OCI-LY7 (cell line): ENCODE measurements around the gene CEP162. TPM values are rescaled to one million over a fixed set of nuclear protein-coding genes. Genes with fewer than 3 reads are reported as not detected.

Experiments
- BruUV-seq: library from RNA; stranded (reverse); fragments of 400-500 nt; replicated peaks from 2 replicates; lab custom pipeline; 2021; lab: Mats Ljungman, UMichigan
- CTCF ChIA-PET: fragments of 300-600 bp; sonication (Branson Sonifier 250); formaldehyde crosslinking; loops from one replicate; lab custom pipeline; 2022; ENCODE audit warnings: antibody characterized with exemption; ENCODE audit not compliant: unreplicated experiment; lab: Charles Lee
- POLR2A ChIA-PET: fragments of 300-600 bp; sonication (Branson Sonifier 250); formaldehyde crosslinking; loops from one replicate; lab custom pipeline; 2022; ENCODE audit warnings: antibody characterized with exemption; lab: Charles Lee
- DNase-seq: peaks from one replicate; pipeline ENCODE4 v3.0.0-alpha.2; 2015; ENCODE audit warnings: low spot score
- H2AFZ ChIP-seq: fragments of 200-600 bp; sonication (generic), shearing (Covaris generic); 2 replicates; pipeline ENCODE4 v1.6.1; 2014; ENCODE audit warnings: mild to moderate bottlenecking, antibody characterized with exemption, low read length, moderate library complexity
- H3K27ac ChIP-seq: fragments of 200-600 bp; sonication (generic); 2 replicates; pipeline ENCODE4 v1.5.1; 2014; ENCODE audit warnings: mixed run types, low read depth, mild to moderate bottlenecking, moderate library complexity, low read length, inconsistent platforms; ENCODE audit not compliant: poor library complexity, severe bottlenecking
- H3K36me3 ChIP-seq: fragments of 200-600 bp; sonication (generic); 2 replicates; pipeline ENCODE4 v1.6.1; 2014; ENCODE audit warnings: mild to moderate bottlenecking, antibody characterized with exemption, low read length, moderate library complexity, mixed read lengths; ENCODE audit not compliant: insufficient read depth
- H3K4me1 ChIP-seq: fragments of 200-600 bp; sonication (generic); 2 replicates; pipeline ENCODE4 v1.5.1; 2014; ENCODE audit warnings: mild to moderate bottlenecking, low read length; ENCODE audit not compliant: insufficient read depth, poor library complexity, severe bottlenecking
- H3K4me2 ChIP-seq: fragments of 200-600 bp; sonication (generic); 2 replicates; pipeline ENCODE4 v1.6.1; 2014; ENCODE audit warnings: mild to moderate bottlenecking, low read length
- H3K4me3 ChIP-seq: fragments of 200-600 bp; sonication (generic); 2 replicates; pipeline ENCODE4 v1.5.1; 2014; ENCODE audit warnings: mild to moderate bottlenecking, low read depth, low read length; ENCODE audit not compliant: poor library complexity, severe bottlenecking
- H3K79me2 ChIP-seq: fragments of 200-600 bp; sonication (generic); 2 replicates; pipeline ENCODE4 v1.6.1; 2016; ENCODE audit warnings: low read depth, mild to moderate bottlenecking, low read length, moderate library complexity, mixed read lengths; ENCODE audit not compliant: insufficient read depth
- H3K9me2 ChIP-seq: fragments of 200-600 bp; sonication (generic); 2 replicates; pipeline ENCODE4 v1.6.1; 2016; ENCODE audit warnings: mild to moderate bottlenecking, low read length, mixed read lengths; ENCODE audit not compliant: insufficient read depth
- H3K9me3 ChIP-seq: fragments of 200-600 bp; sonication (generic); 2 replicates; pipeline ENCODE4 v1.6.1; 2014; ENCODE audit warnings: mild to moderate bottlenecking, mixed run types, low read length, mixed read lengths
- H4K20me1 ChIP-seq: fragments of 200-600 bp; sonication (generic); 2 replicates; pipeline ENCODE4 v1.6.1; 2014; ENCODE audit warnings: mild to moderate bottlenecking, antibody characterized with exemption, low read length, moderate library complexity, mixed read lengths; ENCODE audit not compliant: insufficient read depth
- CTCF ChIP-seq: fragments of 200-600 bp; sonication (generic); conservative IDR thresholded peaks from 2 replicates; pipeline ENCODE4 v1.5.1; 2014; ENCODE audit warnings: mild to moderate bottlenecking, antibody characterized with exemption, low read length, moderate library complexity, mixed read lengths
- EZH2phosphoT487 ChIP-seq: fragments of 200-600 bp; sonication (generic); IDR thresholded peaks from 2 replicates; pipeline ENCODE4 v1.6.1; 2018; ENCODE audit warnings: low read depth, borderline replicate concordance, mild to moderate bottlenecking, mixed run types, antibody characterized with exemption, low read length, moderate library complexity, mixed read lengths
- intact Hi-C: fragments of 100-400 bp; cut with micrococcal nuclease; formaldehyde crosslinking; loops from one replicate; pipeline ENCODE4 v1.10.0; 2022; ENCODE audit not compliant: unreplicated experiment
- total RNA-seq, 2 experiments: library from RNA; depleted of rRNA in 1 of 2; stranded (reverse); fragments of >200 nt in 1 of 2; shearing (Covaris generic) in 1 of 2; gene quantifications; 2 replicates each; pipeline ENCODE4 v1.2.3, GENCODE V29; 2014 to 2022

Gene CEP162
- total RNA-seq, 2 experiments from 2014 or later, result 6.3 to 10.0 TPM

- POLR2A ChIA-PET, result interaction anchor here (0.7 to 0.8 kb wide), 2 partner anchors 9 to 411 kb away, joined by 3 to 4 read pairs; no protein-coding TSS in a partner anchor
- no peaks in the 10 kb centered on the region for H3K36me3 ChIP-seq
- intact Hi-C loops, result no loop called here
Measured at GRCh38 chr6:84082689-84083265, 144.7 kb downstream of the CEP162 start.

GRCh38 chr6:84081222-84081621 is 146.2 kb downstream of the CEP162 start:
- Histone ChIP-seq H3K36me3 (no peaks in the 10 kb centered on the region), H3K4me1 (no peaks in the 10 kb centered on the region), H2AFZ (no peak overlapping the region), H4K20me1 (no peaks in the 10 kb centered on the region), H3K4me3 (no peak overlapping the region), H3K27ac (no peak overlapping the region), H3K79me2 (no peaks in the 10 kb centered on the region), H3K4me2 (no peak overlapping the region), H3K9me3 (no peaks in the 10 kb centered on the region), H3K9me2 (no peaks in the 10 kb centered on the region)
- CTCF ChIA-PET, result no interaction called here
- intact Hi-C loops, result no loop called here
- TF ChIP-seq CTCF (no peak), EZH2phosphoT487 (no peak)
- POLR2A ChIA-PET, result no interaction called here
- BruUV-seq, result no TSS peak
- DNase-seq, result no peak

More at GRCh38 chr6:84082689-84083265, 144.7 kb downstream of the CEP162 start:
- Histone ChIP-seq H4K20me1 (no peaks in the 10 kb centered on the region), H3K9me3 (no peaks in the 10 kb centered on the region), H3K4me3 (no peak overlapping the region), H3K4me2 (no peak overlapping the region), H3K4me1 (no peaks in the 10 kb centered on the region), H3K79me2 (no peaks in the 10 kb centered on the region), H2AFZ (no peak overlapping the region), H3K27ac (no peak overlapping the region), H3K9me2 (no peaks in the 10 kb centered on the region)
- CTCF ChIA-PET, result no interaction called here
- TF ChIP-seq CTCF, result no peak
- TF ChIP-seq EZH2phosphoT487, result no peak
- BruUV-seq, result no TSS peak
- no peak for DNase-seq

- no peaks in the 10 kb centered on the region for H4K20me1 ChIP-seq
- POLR2A ChIA-PET, result interaction anchor here (0.5 to 0.9 kb wide), 4 partner anchors 90 to 478 kb away, joined by 3 read pairs; no protein-coding TSS in a partner anchor
- H3K27ac ChIP-seq, result no peak overlapping the region
Measured at GRCh38 chr6:84078335-84078734, 149.1 kb downstream of the CEP162 start.

More at GRCh38 chr6:84078335-84078734, 149.1 kb downstream of the CEP162 start:
- CTCF ChIA-PET, result no interaction called here
- TF ChIP-seq EZH2phosphoT487, result no peak
- no peak for TF ChIP-seq CTCF
- H3K4me1 ChIP-seq, result no peaks in the 10 kb centered on the region
- intact Hi-C loops, result no loop called here
- H2AFZ ChIP-seq, result no peak overlapping the region
- no peak overlapping the region for H3K4me2 ChIP-seq
- no peaks in the 10 kb centered on the region for H3K36me3 ChIP-seq
- H3K9me3 ChIP-seq, result no peaks in the 10 kb centered on the region
- H3K9me2 ChIP-seq, result no peaks in the 10 kb centered on the region
- no peak overlapping the region for H3K4me3 ChIP-seq
- DNase-seq, result no peak
- no peaks in the 10 kb centered on the region for H3K79me2 ChIP-seq
- BruUV-seq, result no TSS peak
